Astrocyte (in vitro differentiated cells and primary cell): ENCODE data around the gene GRK5.

Experiments
- CTCF ChIP-seq: IDR thresholded peaks from 2 replicates; pipeline ENCODE4 v1.5.1; 2011; ENCODE audit warnings: low read depth, mild to moderate bottlenecking, inconsistent platforms, low read length, moderate library complexity; ENCODE audit not compliant: insufficient read depth
- EZH2 ChIP-seq: IDR thresholded peaks from 2 replicates; pipeline ENCODE4 v1.6.1; 2012; ENCODE audit warnings: mild to moderate bottlenecking, low read length, inconsistent platforms; ENCODE audit not compliant: insufficient read depth

- no peak for TF ChIP-seq CTCF
- no peak for TF ChIP-seq EZH2
Observed at GRCh38 chr10:119456435-119456810, 249.1 kb downstream of the GRK5 start.
